Prostate gland (tissue), 2 donors: ENCODE data around the gene ATP10B.

Source experiments
- CTCF ChIP-seq, 4 experiments: fragments of 200-600 bp in 2 of 4; fragments of 450-650 bp in 2 of 4; sonication (generic) in 2 of 4; IDR thresholded peaks; 1 replicate in 3 of 4; 2 replicates in 1 of 4; pipeline ENCODE4 v1.5.1; 2016 to 2019; ENCODE audit warnings: antibody characterized with exemption in 4 of 4, mild to moderate bottlenecking in 2 of 4, moderate library complexity in 2 of 4
- POLR2A ChIP-seq: fragments of 450-650 bp; IDR thresholded peaks from one replicate; pipeline ENCODE4 v1.6.1; 2016; ENCODE audit warnings: antibody characterized with exemption, mild to moderate bottlenecking
- POLR2AphosphoS5 ChIP-seq: sonication (generic); formaldehyde crosslinking; IDR thresholded peaks from one replicate; pipeline ENCODE4 v1.6.1; 2017; ENCODE audit warnings: antibody characterized with exemption

- TF ChIP-seq POLR2A = no peak
- TF ChIP-seq CTCF (IDR thresholded peaks at IDR 0.05) = no peak
- TF ChIP-seq POLR2AphosphoS5 = no peak
Observed at GRCh38 chr5:160844177-160844576, 7.8 kb downstream of the ATP10B start.
